Hepatocyte (in vitro differentiated cells): Measurements from ENCODE around the gene SH2D3C.

Experiments used
- EZH2 ChIP-seq: fragments of 200-600 bp; sonication (generic); IDR thresholded peaks from 2 replicates; pipeline ENCODE4 v1.6.1; 2016; ENCODE audit warnings: antibody characterized with exemption, mild to moderate bottlenecking, borderline replicate concordance
- EZH2phosphoT487 ChIP-seq: fragments of 200-600 bp; sonication (generic); IDR thresholded peaks from one replicate; pipeline ENCODE4 v1.6.1; 2018; ENCODE audit warnings: antibody characterized with exemption, mild to moderate bottlenecking, low read depth, moderate library complexity; ENCODE audit not compliant: unreplicated experiment, severe bottlenecking
- TF ChIP-seq, protein P1 (sequence below): fragments of 200-600 bp; sonication (generic); IDR thresholded peaks from 2 replicates; pipeline ENCODE4 v1.5.1; 2016; ENCODE audit warnings: antibody characterized with exemption, mild to moderate bottlenecking; ENCODE audit not compliant: poor library complexity

DNA sequence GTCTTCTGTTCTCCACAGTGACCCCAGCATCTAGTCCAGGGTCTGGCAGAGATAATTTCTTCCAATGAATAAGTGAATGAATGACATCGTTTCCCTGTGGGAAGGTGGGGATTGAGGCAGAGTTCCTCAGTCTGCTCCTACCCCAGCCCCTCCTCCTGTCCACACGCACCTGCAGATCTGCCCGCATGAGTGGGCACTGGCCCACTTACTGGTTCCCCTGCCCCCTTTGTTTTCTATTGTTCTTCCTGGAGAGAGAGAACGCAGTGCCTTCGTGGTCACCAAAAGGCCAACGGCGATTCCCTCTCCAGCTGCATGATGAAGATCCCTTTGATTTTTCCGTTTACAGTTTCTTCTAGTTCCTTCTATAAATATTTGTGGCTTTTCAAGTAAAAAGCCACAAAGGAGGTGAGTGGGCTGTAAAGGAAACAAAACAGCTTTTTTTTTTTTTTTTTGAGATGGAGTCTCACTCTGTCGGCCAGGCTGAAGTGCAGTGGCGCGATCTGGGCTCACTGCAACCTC, 18.4 kb upstream of the SH2D3C start:
- TF ChIP-seq, protein P1, sequence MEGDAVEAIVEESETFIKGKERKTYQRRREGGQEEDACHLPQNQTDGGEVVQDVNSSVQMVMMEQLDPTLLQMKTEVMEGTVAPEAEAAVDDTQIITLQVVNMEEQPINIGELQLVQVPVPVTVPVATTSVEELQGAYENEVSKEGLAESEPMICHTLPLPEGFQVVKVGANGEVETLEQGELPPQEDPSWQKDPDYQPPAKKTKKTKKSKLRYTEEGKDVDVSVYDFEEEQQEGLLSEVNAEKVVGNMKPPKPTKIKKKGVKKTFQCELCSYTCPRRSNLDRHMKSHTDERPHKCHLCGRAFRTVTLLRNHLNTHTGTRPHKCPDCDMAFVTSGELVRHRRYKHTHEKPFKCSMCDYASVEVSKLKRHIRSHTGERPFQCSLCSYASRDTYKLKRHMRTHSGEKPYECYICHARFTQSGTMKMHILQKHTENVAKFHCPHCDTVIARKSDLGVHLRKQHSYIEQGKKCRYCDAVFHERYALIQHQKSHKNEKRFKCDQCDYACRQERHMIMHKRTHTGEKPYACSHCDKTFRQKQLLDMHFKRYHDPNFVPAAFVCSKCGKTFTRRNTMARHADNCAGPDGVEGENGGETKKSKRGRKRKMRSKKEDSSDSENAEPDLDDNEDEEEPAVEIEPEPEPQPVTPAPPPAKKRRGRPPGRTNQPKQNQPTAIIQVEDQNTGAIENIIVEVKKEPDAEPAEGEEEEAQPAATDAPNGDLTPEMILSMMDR = no peak
- TF ChIP-seq EZH2 = no peak
- no peak for TF ChIP-seq EZH2phosphoT487
